Measurements from ENCODE around the gene CRISPLD2. TPM values are rescaled to one million over a fixed set of nuclear protein-coding genes. Genes with fewer than 3 reads are reported as not detected.

The CRISPLD2 gene
- polyA plus RNA-seq, 1 experiment, result 103 TPM

DNA sequence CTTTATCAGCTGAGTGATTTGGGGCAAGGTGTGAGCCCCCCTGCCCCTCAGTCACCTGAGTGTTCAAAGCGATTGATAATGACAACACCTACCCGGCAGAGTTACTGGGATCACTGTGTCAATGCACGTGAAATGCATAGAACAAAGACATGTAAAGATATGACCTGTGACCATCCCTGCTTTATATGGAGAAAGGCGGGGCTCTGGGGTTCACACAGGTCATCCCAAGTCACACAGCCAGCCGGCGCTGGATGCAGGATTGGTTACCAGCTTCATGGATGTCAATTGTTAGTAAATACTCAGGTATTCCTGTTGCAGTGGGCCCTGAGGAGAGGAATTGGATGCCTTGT is 64.4 kb downstream of the CRISPLD2 start:
- H3K27ac ChIP-seq (ENCODE audit: low read depth, low read length), result no peak overlapping the region
- ChIA-PET POLR2A (interaction anchor here (0.7 kb wide), 1 partner anchor 64 kb away, joined by 3 read pairs; the partner anchor contains the start of gene CRISPLD2), CTCF (no interaction called here)
- H3K27me3 ChIP-seq (ENCODE audit: control insufficient read depth, insufficient read depth, low read length), result no peaks in the 10 kb centered on the region
- no peak overlapping the region for H3K4me3 ChIP-seq (ENCODE audit: low read depth, low read length)
- TF ChIP-seq, protein P1, sequence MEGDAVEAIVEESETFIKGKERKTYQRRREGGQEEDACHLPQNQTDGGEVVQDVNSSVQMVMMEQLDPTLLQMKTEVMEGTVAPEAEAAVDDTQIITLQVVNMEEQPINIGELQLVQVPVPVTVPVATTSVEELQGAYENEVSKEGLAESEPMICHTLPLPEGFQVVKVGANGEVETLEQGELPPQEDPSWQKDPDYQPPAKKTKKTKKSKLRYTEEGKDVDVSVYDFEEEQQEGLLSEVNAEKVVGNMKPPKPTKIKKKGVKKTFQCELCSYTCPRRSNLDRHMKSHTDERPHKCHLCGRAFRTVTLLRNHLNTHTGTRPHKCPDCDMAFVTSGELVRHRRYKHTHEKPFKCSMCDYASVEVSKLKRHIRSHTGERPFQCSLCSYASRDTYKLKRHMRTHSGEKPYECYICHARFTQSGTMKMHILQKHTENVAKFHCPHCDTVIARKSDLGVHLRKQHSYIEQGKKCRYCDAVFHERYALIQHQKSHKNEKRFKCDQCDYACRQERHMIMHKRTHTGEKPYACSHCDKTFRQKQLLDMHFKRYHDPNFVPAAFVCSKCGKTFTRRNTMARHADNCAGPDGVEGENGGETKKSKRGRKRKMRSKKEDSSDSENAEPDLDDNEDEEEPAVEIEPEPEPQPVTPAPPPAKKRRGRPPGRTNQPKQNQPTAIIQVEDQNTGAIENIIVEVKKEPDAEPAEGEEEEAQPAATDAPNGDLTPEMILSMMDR (IDR thresholded peaks at IDR 0.05; ENCODE audit: low read depth, low read length), result no peak
- H3K9me3 ChIP-seq (ENCODE audit: control insufficient read depth, insufficient read depth, low read length), result no peaks in the 10 kb centered on the region; the same call in 1 of the 2 replicates
- DNase-seq (ENCODE audit: low read depth, low spot score), result no peak

DNA sequence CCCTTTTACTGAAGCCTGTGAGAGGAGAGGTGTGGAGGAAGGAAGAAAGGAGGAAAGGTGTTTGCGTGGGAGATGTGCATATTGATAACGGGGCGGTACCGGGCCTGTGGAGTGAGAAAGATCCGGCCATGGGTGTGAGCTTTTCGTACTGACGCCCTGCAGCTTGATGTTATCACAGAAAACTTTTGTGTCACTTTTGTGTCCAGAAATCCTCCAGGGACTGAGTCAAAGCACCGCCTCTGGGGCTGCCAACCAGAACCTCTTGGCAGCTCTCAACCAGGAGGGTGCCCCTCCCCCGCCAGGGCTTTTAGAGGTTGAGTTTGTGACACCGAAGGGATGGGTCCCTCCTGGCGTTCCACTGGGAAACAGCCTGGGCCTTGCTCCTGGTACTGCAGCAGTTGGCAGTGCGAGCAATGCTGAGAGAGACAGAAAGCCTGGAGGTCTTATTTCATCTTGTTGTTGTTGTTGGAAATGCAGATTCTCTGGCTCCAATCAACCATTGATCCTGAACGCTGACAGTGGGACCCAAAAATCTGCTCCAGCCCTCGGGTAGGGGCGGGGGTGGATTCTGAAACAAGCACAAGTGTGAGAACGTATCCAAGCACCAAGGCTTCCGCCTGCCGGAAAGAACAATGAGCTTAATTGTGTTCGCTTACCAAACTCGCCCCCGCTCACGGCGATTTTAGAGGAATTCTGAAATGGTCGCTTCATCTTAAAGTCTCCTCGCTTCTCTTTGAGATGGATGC is 65.0 kb downstream of the CRISPLD2 start:
- Histone ChIP-seq H3K4me3 (ENCODE audit: low read depth, low read length) (no peak overlapping the region), H3K9me3 (ENCODE audit: control insufficient read depth, insufficient read depth, low read length) (no peaks in the 10 kb centered on the region; the same call in 1 of the 2 replicates), H3K27me3 (ENCODE audit: control insufficient read depth, insufficient read depth, low read length) (no peaks in the 10 kb centered on the region), H3K27ac (ENCODE audit: low read depth, low read length) (no peak overlapping the region)
- POLR2A ChIA-PET, result interaction anchor here (0.7 kb wide), 1 partner anchor 65 kb away, joined by 3 read pairs; the partner anchor contains the start of gene CRISPLD2
- TF ChIP-seq, protein P1 (IDR thresholded peaks at IDR 0.05; ENCODE audit: low read depth, low read length), result no peak
- CTCF ChIA-PET, result interaction anchor here (1.1 kb wide), 1 partner anchor 130 kb away, joined by 5 read pairs; no protein-coding TSS in a partner anchor
- DNase-seq (ENCODE audit: low read depth, low spot score), result no peak

DNA sequence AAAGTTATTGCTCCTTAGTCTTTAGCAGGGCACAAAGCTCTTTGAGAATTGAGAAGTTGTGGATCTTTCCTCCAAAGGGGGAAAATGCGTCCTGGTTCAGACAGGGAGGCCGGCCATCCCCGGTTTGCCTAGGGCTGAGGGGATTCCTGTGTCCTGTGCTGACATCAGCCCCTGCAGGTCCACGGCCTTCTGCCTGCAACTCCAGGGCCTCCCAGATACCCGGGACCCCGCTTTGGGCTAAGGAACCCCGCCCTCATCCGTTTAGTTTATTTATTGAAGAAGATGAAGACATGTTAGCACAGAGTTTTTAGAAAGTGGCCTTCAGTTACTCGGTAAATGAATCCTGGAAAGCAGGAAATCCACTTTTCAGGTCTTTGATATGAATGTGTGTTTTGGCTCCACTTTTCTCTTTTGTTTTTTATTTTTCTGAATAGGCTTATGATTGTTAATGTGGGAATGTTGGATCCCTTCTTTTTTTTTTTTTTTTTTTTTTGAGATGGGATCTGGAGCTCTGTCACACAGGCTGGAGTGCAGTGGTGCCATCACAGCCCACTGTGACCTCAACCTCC is 65.6 kb downstream of the CRISPLD2 start:
- no peak overlapping the region for H3K27ac ChIP-seq (ENCODE audit: low read depth, low read length)
- CTCF ChIA-PET, result interaction anchor here (1.1 kb wide), 1 partner anchor 131 kb away, joined by 5 read pairs; no protein-coding TSS in a partner anchor
- no peaks in the 10 kb centered on the region for H3K27me3 ChIP-seq (ENCODE audit: control insufficient read depth, insufficient read depth, low read length)
- TF ChIP-seq, protein P1 (IDR thresholded peaks at IDR 0.05; ENCODE audit: low read depth, low read length), result no peak
- H3K4me3 ChIP-seq (ENCODE audit: low read depth, low read length), result no peak overlapping the region
- POLR2A ChIA-PET, result no interaction called here
- DNase-seq (ENCODE audit: low read depth, low spot score), result no peak
- H3K9me3 ChIP-seq (ENCODE audit: control insufficient read depth, insufficient read depth, low read length), result no peaks in the 10 kb centered on the region; the same call in 1 of the 2 replicates

DNA sequence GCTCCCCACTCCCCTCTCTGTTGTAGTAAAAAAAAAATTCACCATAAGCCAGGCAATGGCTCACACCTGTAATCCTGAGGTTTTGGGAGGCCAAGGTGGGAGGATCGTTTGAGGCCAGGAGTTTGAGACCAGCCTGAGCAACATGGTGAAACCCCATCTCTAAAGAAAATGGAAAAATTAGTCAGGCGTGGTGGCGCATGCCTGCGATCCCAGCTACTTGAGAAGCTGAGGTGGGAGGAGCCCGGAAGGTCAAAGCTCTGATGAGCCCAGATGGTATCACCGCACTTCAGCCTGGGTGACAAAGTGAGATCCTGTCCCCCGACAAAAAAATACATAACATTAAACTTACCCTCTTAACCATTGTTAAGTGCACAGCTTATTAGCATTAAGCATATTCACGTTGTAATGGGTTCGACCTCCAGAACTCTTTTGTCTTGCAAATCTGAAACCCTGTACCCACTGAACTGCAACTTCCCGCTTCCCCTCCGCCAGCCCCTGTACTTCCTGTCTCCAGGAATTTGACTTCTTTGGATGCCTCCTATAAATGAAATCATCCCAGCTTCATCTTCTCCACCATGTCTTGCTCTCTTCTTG is 66.8 kb downstream of the CRISPLD2 start:
- no peak for DNase-seq (ENCODE audit: low read depth, low spot score)
- Histone ChIP-seq H3K27ac (ENCODE audit: low read depth, low read length) (no peak overlapping the region), H3K9me3 (ENCODE audit: control insufficient read depth, insufficient read depth, low read length) (no peaks in the 10 kb centered on the region; the same call in 1 of the 2 replicates), H3K4me3 (ENCODE audit: low read depth, low read length) (no peak overlapping the region), H3K27me3 (ENCODE audit: control insufficient read depth, insufficient read depth, low read length) (no peaks in the 10 kb centered on the region)
- CTCF ChIA-PET, result interaction anchor here (1.2 kb wide), 1 partner anchor 132 kb away, joined by 4 read pairs; no protein-coding TSS in a partner anchor
- POLR2A ChIA-PET, result no interaction called here
- TF ChIP-seq, protein P1 (IDR thresholded peaks at IDR 0.05; ENCODE audit: low read depth, low read length), result no peak

Data from AG04450 (cell line).